H9 (cell line): ENCODE results near the gene ZNF292. TPM values are rescaled to one million over a fixed set of nuclear protein-coding genes. Genes with fewer than 3 reads are reported as not detected.

Experiments used
- DNase-seq: peaks from one replicate; pipeline ENCODE4 v3.0.0-alpha.2; 2017
- H2AFZ ChIP-seq: one replicate; pipeline ENCODE4 v1.6.1; 2013; ENCODE audit warnings: mild to moderate bottlenecking, low read length, control low read depth, moderate library complexity
- H2AK5ac ChIP-seq: 2 replicates; pipeline ENCODE4 v1.6.1; 2013; ENCODE audit warnings: low read length, control low read depth, mixed read lengths; ENCODE audit not compliant: insufficient read length
- H2BK120ac ChIP-seq: one replicate; pipeline ENCODE4 v1.6.1; 2013; ENCODE audit warnings: low read depth, mild to moderate bottlenecking, low read length, control low read depth, inconsistent platforms; ENCODE audit not compliant: poor library complexity, severe bottlenecking
- H2BK12ac ChIP-seq: 2 replicates; pipeline ENCODE4 v1.6.1; 2013; ENCODE audit warnings: low read length, control low read depth, mixed read lengths, low read depth; ENCODE audit not compliant: insufficient read length
- H2BK15ac ChIP-seq: 2 replicates; pipeline ENCODE4 v1.6.1; 2013; ENCODE audit warnings: low read depth, low read length, control low read depth
- H2BK20ac ChIP-seq: one replicate; pipeline ENCODE4 v1.6.1; 2013; ENCODE audit warnings: low read depth, mild to moderate bottlenecking, low read length, control low read depth, inconsistent platforms; ENCODE audit not compliant: poor library complexity, severe bottlenecking
- H2BK5ac ChIP-seq: 2 replicates; pipeline ENCODE4 v1.6.1; 2013; ENCODE audit warnings: low read length, control low read depth, mixed read lengths; ENCODE audit not compliant: insufficient read length
- H3K14ac ChIP-seq: 2 replicates; pipeline ENCODE4 v1.6.1; 2013; ENCODE audit warnings: low read length, control low read depth; ENCODE audit not compliant: insufficient read depth
- H3K18ac ChIP-seq: 2 replicates; pipeline ENCODE4 v1.6.1; 2013; ENCODE audit warnings: low read depth, mild to moderate bottlenecking, mixed read lengths, low read length, control low read depth; ENCODE audit not compliant: insufficient read length
- H3K23ac ChIP-seq: 2 replicates; pipeline ENCODE4 v1.6.1; 2013; ENCODE audit warnings: low read length, control low read depth, mixed read lengths, low read depth; ENCODE audit not compliant: insufficient read length
- H3K23me2 ChIP-seq: 2 replicates; pipeline ENCODE4 v1.6.1; 2013; ENCODE audit warnings: low read depth, mild to moderate bottlenecking, mixed read lengths, low read length, control low read depth; ENCODE audit not compliant: insufficient read length, poor library complexity, severe bottlenecking
- H3K27ac ChIP-seq: 2 replicates; pipeline ENCODE4 v1.5.1; 2013; ENCODE audit warnings: low read length, control low read depth, mixed read lengths, low read depth; ENCODE audit not compliant: insufficient read length
- H3K27me3 ChIP-seq: 2 replicates; pipeline ENCODE4 v1.6.1; 2013; ENCODE audit warnings: low read length, control low read depth, inconsistent platforms; ENCODE audit not compliant: insufficient read depth
- H3K4ac ChIP-seq: 2 replicates; pipeline ENCODE4 v1.6.1; 2013; ENCODE audit warnings: low read depth, mild to moderate bottlenecking, control low read depth, inconsistent platforms, low read length, moderate library complexity
- H3K4me1 ChIP-seq: 2 replicates; pipeline ENCODE4 v1.6.1; 2013; ENCODE audit warnings: low read length, control low read depth, inconsistent platforms; ENCODE audit not compliant: insufficient read depth
- H3K4me2 ChIP-seq: 2 replicates; pipeline ENCODE4 v1.6.1; 2013; ENCODE audit warnings: low read length, control low read depth, mixed read lengths; ENCODE audit not compliant: insufficient read length, insufficient read depth
- H3K56ac ChIP-seq: 2 replicates; pipeline ENCODE4 v1.6.1; 2013; ENCODE audit warnings: low read depth, mild to moderate bottlenecking, mixed read lengths, low read length, control low read depth; ENCODE audit not compliant: insufficient read length
- H3K79me1 ChIP-seq: 2 replicates; pipeline ENCODE4 v1.6.1; 2013; ENCODE audit warnings: low read depth, mild to moderate bottlenecking, moderate library complexity, low read length, control low read depth, inconsistent platforms; ENCODE audit not compliant: insufficient read depth, poor library complexity, severe bottlenecking
- H3K79me2 ChIP-seq: 2 replicates; pipeline ENCODE4 v1.6.1; 2013; ENCODE audit warnings: low read length, control low read depth, inconsistent platforms; ENCODE audit not compliant: insufficient read depth
- H3K9ac ChIP-seq: 2 replicates; pipeline ENCODE4 v1.6.1; 2013; ENCODE audit warnings: low read length, control low read depth, mixed read lengths; ENCODE audit not compliant: insufficient read length; ENCODE audit errors: extremely low read depth
- H3K9me3 ChIP-seq: one replicate; pipeline ENCODE4 v1.6.1; 2013; ENCODE audit warnings: low read depth, low read length, inconsistent platforms; ENCODE audit not compliant: control insufficient read depth
- H3T11ph ChIP-seq: one replicate; pipeline ENCODE4 v1.6.1; 2013; ENCODE audit warnings: mild to moderate bottlenecking, low read length, control low read depth, inconsistent platforms
- H4K20me1 ChIP-seq: one replicate; pipeline ENCODE4 v1.6.1; 2013; ENCODE audit not compliant: control insufficient read depth, insufficient read length, insufficient read depth
- H4K5ac ChIP-seq: 2 replicates; pipeline ENCODE4 v1.6.1; 2013; ENCODE audit warnings: low read depth, mild to moderate bottlenecking, mixed read lengths, low read length, control low read depth; ENCODE audit not compliant: insufficient read length
- H4K8ac ChIP-seq: replicated peaks from 2 replicates; pipeline ENCODE4 v1.6.1; 2013; ENCODE audit warnings: low read length, control low read depth, mixed read lengths, low read depth; ENCODE audit not compliant: insufficient read length
- H4K91ac ChIP-seq: 2 replicates; pipeline ENCODE4 v1.6.1; 2013; ENCODE audit warnings: low read depth, mild to moderate bottlenecking, moderate library complexity, mixed read lengths, low read length, control low read depth; ENCODE audit not compliant: insufficient read length
- H3K27ac Mint-ChIP-seq, 3 experiments: 2 replicates in 2 of 3; 3 replicates in 1 of 3; pipeline ENCODE4 v1.8.0; 2020 to 2021; ENCODE audit warnings: mixed read lengths in 3 of 3, mild to moderate bottlenecking in 1 of 3, moderate library complexity in 1 of 3
- H3K27me3 Mint-ChIP-seq: 2 replicates; pipeline ENCODE4 v1.8.0; 2021; ENCODE audit warnings: low read depth, mild to moderate bottlenecking, moderate library complexity, mixed read lengths
- H3K36me3 Mint-ChIP-seq, 3 experiments: 2 replicates in 2 of 3; 3 replicates in 1 of 3; pipeline ENCODE4 v1.8.0; 2020 to 2021; ENCODE audit warnings: low read depth in 3 of 3, mixed read lengths in 3 of 3; ENCODE audit not compliant: insufficient read depth in 1 of 3
- H3K4me1 Mint-ChIP-seq, 2 experiments: 2 replicates each; pipeline ENCODE4 v1.8.0; 2020; ENCODE audit warnings: mixed read lengths in 2 of 2
- H3K4me3 Mint-ChIP-seq, 2 experiments: 2 replicates in 1 of 2; 3 replicates in 1 of 2; pipeline ENCODE4 v1.8.0; 2020 to 2021; ENCODE audit warnings: mild to moderate bottlenecking in 2 of 2, mixed read lengths in 2 of 2, moderate library complexity in 1 of 2
- H3K9me3 Mint-ChIP-seq, 2 experiments: 2 replicates in 1 of 2; 3 replicates in 1 of 2; pipeline ENCODE4 v1.8.0; 2020; ENCODE audit warnings: mild to moderate bottlenecking in 2 of 2, mixed read lengths in 2 of 2, moderate library complexity in 1 of 2
- WGBS: extraction: QIAGEN DNeasy Blood & Tissue Kit; methylation state at CpG from one replicate; pipeline ENCODE4 v1.1.7; 2013; ENCODE audit warnings: missing lambda C conversion rate, low lambda C conversion rate, mixed read lengths; ENCODE audit not compliant: insufficient read length; ENCODE audit errors: extremely low coverage; 5-methylcytosine and 5-hydroxymethylcytosine counted together
- total RNA-seq: library from RNA; stranded (reverse); gene quantifications from 2 replicates; pipeline ENCODE4 v1.2.1, GENCODE V29; 2021
- TF ChIP-seq, protein P1 (sequence below): fragments of 200-600 bp; sonication (generic); conservative IDR thresholded peaks from 3 replicates; pipeline ENCODE4 v1.8.0; 2021; ENCODE audit warnings: antibody characterized with exemption, mild to moderate bottlenecking

ZNF292 gene
- total RNA-seq, 1 experiment from 2014 or later, result 38.7 TPM

DNA sequence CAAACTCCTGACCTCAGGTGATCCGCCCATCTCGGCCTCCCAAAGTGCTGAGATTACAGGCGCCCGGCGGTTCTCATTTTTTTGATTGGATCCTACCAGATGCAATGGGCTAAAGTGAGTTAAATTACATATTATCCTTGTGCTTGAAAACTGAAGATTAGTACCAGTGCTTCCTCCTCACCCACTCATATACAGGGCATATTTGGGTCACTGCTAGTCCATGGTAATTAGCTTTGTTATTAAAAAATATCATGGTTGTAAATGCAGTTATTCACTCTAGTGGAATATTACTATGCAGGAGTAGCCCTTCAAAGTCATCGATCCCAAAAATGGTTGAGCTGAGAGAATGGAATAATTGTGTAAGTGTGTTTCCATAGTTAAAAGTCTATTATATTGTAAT lies 26.5 kb downstream of the ZNF292 start:
- no peak overlapping the region for H2AFZ ChIP-seq
- H3K56ac ChIP-seq, result no peak overlapping the region
- no peak overlapping the region for H3K27ac ChIP-seq
- H3K23me2 ChIP-seq, result no peaks in the 10 kb centered on the region
- H3K27me3 ChIP-seq, result no peaks in the 10 kb centered on the region
- no peak for DNase-seq
- no peaks in the 10 kb centered on the region for H3K9me3 Mint-ChIP-seq
- no peak overlapping the region for H4K91ac ChIP-seq
- no peak overlapping the region for H2BK5ac ChIP-seq
- peaks cover 26% of the 10 kb centered on the region; the same call in 1 of the 2 replicates for H3K79me2 ChIP-seq
- H2BK20ac ChIP-seq, result no peak overlapping the region
- peaks cover 6% of the 10 kb centered on the region for H3K79me1 ChIP-seq
- no peak overlapping the region for H3K4me2 ChIP-seq
- no peaks in the 10 kb centered on the region for H4K20me1 ChIP-seq
- no peak overlapping the region for H3T11ph ChIP-seq
- no peak overlapping the region for H3K4me3 Mint-ChIP-seq
- H2BK15ac ChIP-seq, result no peak overlapping the region
- H3K27me3 Mint-ChIP-seq, result no peaks in the 10 kb centered on the region
- no CpG with 5 or more reads among the region's 6 CpGs for WGBS
- H3K27ac Mint-ChIP-seq, result peak overlapping the region; percentile 57 to 95 (median 68); a peak in 4 of 7 replicates
- no peak overlapping the region for H3K4ac ChIP-seq
- no peak overlapping the region for H2BK120ac ChIP-seq
- H3K4me1 Mint-ChIP-seq, result peaks cover 75 to 82% of the 10 kb centered on the region in 2 experiments
- H3K9me3 ChIP-seq, result no peaks in the 10 kb centered on the region
- H3K14ac ChIP-seq, result no peak overlapping the region
- no peak overlapping the region for H4K8ac ChIP-seq
- H3K4me1 ChIP-seq, result peaks cover 16% of the 10 kb centered on the region; the same call in 1 of the 2 replicates
- TF ChIP-seq, protein P1, sequence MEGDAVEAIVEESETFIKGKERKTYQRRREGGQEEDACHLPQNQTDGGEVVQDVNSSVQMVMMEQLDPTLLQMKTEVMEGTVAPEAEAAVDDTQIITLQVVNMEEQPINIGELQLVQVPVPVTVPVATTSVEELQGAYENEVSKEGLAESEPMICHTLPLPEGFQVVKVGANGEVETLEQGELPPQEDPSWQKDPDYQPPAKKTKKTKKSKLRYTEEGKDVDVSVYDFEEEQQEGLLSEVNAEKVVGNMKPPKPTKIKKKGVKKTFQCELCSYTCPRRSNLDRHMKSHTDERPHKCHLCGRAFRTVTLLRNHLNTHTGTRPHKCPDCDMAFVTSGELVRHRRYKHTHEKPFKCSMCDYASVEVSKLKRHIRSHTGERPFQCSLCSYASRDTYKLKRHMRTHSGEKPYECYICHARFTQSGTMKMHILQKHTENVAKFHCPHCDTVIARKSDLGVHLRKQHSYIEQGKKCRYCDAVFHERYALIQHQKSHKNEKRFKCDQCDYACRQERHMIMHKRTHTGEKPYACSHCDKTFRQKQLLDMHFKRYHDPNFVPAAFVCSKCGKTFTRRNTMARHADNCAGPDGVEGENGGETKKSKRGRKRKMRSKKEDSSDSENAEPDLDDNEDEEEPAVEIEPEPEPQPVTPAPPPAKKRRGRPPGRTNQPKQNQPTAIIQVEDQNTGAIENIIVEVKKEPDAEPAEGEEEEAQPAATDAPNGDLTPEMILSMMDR, result no peak
- no peak overlapping the region for H3K23ac ChIP-seq
- no peak overlapping the region for H2BK12ac ChIP-seq
- no peak overlapping the region for H4K5ac ChIP-seq
- no peak overlapping the region for H3K9ac ChIP-seq
- no peak overlapping the region for H2AK5ac ChIP-seq
- no peak overlapping the region for H3K18ac ChIP-seq
- peaks cover 6 to 38% (median 25%) of the 10 kb centered on the region in 3 experiments for H3K36me3 Mint-ChIP-seq
